Ishikawa (cell line): ENCODE results near the gene MBTD1.

Experiments
- CEBPB ChIP-seq: IDR thresholded peaks from 2 replicates; pipeline ENCODE4 v1.6.1; 2012
- CREB1 ChIP-seq: IDR thresholded peaks from 2 replicates; pipeline ENCODE4 v1.6.1; 2012; ENCODE audit warnings: low read depth
- EGR1 ChIP-seq: IDR thresholded peaks from 2 replicates; pipeline ENCODE4 v1.6.1; 2012
- EP300 ChIP-seq: IDR thresholded peaks from 2 replicates; pipeline ENCODE4 v1.6.1; 2012; ENCODE audit warnings: borderline replicate concordance
- FOXM1 ChIP-seq: IDR thresholded peaks from 2 replicates; pipeline ENCODE4 v1.6.1; 2012; ENCODE audit warnings: low read depth, borderline replicate concordance
- MAX ChIP-seq: IDR thresholded peaks from 2 replicates; pipeline ENCODE4 v1.6.1; 2012
- NFIC ChIP-seq: IDR thresholded peaks from 2 replicates; pipeline ENCODE4 v1.6.1; 2012
- RAD21 ChIP-seq: IDR thresholded peaks from 2 replicates; pipeline ENCODE4 v1.6.1; 2012; ENCODE audit warnings: low read depth
- REST ChIP-seq: IDR thresholded peaks from 2 replicates; pipeline ENCODE4 v1.6.1; 2012; ENCODE audit warnings: low read depth, mild to moderate bottlenecking
- TAF1 ChIP-seq: IDR thresholded peaks from 2 replicates; pipeline ENCODE4 v1.6.1; 2012; ENCODE audit warnings: low read depth, mild to moderate bottlenecking
- TCF12 ChIP-seq: IDR thresholded peaks from 2 replicates; pipeline ENCODE4 v1.6.1; 2012; ENCODE audit warnings: low read depth
- TEAD4 ChIP-seq: IDR thresholded peaks from 2 replicates; pipeline ENCODE4 v1.6.1; 2012
- USF1 ChIP-seq: IDR thresholded peaks from 2 replicates; pipeline ENCODE4 v1.6.1; 2012
- YY1 ChIP-seq: IDR thresholded peaks from 2 replicates; pipeline ENCODE4 v1.6.1; 2012; ENCODE audit warnings: low read depth
- ZBTB7A ChIP-seq: IDR thresholded peaks from 2 replicates; pipeline ENCODE4 v1.6.1; 2012; ENCODE audit warnings: low read depth

MBTD1 gene

GRCh38 chr17:51164911-51165679, 94.8 kb downstream of the MBTD1 start:
- TF ChIP-seq USF1 (no peak), MAX (no peak), TAF1 (no peak), RAD21 (no peak), REST (no peak), TCF12 (no peak), ZBTB7A (no peak), CEBPB (no peak), YY1 (no peak), EGR1 (no peak), NFIC (no peak), TEAD4 (no peak), FOXM1 (no peak), CREB1 (no peak), EP300 (no peak)

GRCh38 chr17:51161541-51161940, 98.3 kb downstream of the MBTD1 start:
- TF ChIP-seq CEBPB: no peak
- TF ChIP-seq YY1: no peak
- TF ChIP-seq NFIC: no peak
- no peak for TF ChIP-seq USF1
- no peak for TF ChIP-seq CREB1
- no peak for TF ChIP-seq ZBTB7A
- TF ChIP-seq TAF1: no peak
- no peak for TF ChIP-seq TEAD4
- no peak for TF ChIP-seq MAX
- no peak for TF ChIP-seq EGR1

GRCh38 chr17:51159604-51160003, 100.2 kb downstream of the MBTD1 start:
- TF ChIP-seq EGR1 (no peak), REST (no peak), RAD21 (no peak), ZBTB7A (no peak), YY1 (no peak), TEAD4 (no peak)

GRCh38 chr17:51155416-51155815, 104.4 kb downstream of the MBTD1 start:
- TF ChIP-seq YY1 (no peak), TEAD4 (no peak), ZBTB7A (no peak), EP300 (no peak), MAX (no peak), CEBPB (no peak), REST (no peak), EGR1 (no peak), RAD21 (no peak), FOXM1 (no peak), NFIC (no peak), TCF12 (no peak), TAF1 (no peak), USF1 (no peak), CREB1 (no peak)
